Body of pancreas (tissue), 4 donors: ENCODE measurements around the gene GDPD2.

Source experiments
- POLR2A ChIP-seq, 3 donors: fragments of 450-650 bp; IDR thresholded peaks; one replicate each; pipeline ENCODE4 v1.6.1; 2016; ENCODE audit warnings: antibody characterized with exemption in 3 of 3, mild to moderate bottlenecking in 2 of 3
- TF ChIP-seq, protein P1 (sequence below), 7 experiments: fragments of 450-650 bp in 4 of 7; fragments of 200-600 bp in 3 of 7; sonication (generic) in 3 of 7; IDR thresholded peaks; one replicate each; pipeline ENCODE4 v1.5.1; 2016 to 2019; ENCODE audit warnings: antibody characterized with exemption in 7 of 7

DNA sequence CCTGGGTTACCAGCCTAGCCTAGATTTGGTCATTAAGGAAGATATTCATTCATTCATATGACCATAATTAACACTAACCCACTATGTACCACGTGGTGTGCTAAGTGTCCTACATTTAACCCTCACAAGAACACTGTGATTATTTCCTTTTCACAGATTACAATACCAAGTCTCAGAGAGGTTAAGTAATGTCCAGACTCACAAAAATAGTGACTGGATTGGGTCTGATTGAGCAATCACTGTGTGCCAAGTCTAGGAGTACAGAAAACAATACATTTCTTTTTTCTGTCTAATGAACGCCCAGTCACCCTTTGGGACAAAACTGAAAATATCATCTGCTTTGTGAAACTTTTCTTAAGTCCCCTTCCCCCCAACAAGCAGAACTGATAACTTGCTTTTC is 13.9 kb downstream of the GDPD2 start:
- no peak for TF ChIP-seq POLR2A (IDR thresholded peaks at IDR 0.05)
- TF ChIP-seq, protein P1, sequence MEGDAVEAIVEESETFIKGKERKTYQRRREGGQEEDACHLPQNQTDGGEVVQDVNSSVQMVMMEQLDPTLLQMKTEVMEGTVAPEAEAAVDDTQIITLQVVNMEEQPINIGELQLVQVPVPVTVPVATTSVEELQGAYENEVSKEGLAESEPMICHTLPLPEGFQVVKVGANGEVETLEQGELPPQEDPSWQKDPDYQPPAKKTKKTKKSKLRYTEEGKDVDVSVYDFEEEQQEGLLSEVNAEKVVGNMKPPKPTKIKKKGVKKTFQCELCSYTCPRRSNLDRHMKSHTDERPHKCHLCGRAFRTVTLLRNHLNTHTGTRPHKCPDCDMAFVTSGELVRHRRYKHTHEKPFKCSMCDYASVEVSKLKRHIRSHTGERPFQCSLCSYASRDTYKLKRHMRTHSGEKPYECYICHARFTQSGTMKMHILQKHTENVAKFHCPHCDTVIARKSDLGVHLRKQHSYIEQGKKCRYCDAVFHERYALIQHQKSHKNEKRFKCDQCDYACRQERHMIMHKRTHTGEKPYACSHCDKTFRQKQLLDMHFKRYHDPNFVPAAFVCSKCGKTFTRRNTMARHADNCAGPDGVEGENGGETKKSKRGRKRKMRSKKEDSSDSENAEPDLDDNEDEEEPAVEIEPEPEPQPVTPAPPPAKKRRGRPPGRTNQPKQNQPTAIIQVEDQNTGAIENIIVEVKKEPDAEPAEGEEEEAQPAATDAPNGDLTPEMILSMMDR (IDR thresholded peaks at IDR 0.05), result no peak
